NCI-H226 (cell line): ENCODE measurements around the gene WDR70.

Experiments
- DNase-seq: peaks from one replicate; pipeline ENCODE4 v3.0.0-alpha.2; 2015

The WDR70 gene

GRCh38 chr5:37730896-37731455, 351.9 kb downstream of the WDR70 start:
- peak; percentile 33 for DNase-seq

DNA sequence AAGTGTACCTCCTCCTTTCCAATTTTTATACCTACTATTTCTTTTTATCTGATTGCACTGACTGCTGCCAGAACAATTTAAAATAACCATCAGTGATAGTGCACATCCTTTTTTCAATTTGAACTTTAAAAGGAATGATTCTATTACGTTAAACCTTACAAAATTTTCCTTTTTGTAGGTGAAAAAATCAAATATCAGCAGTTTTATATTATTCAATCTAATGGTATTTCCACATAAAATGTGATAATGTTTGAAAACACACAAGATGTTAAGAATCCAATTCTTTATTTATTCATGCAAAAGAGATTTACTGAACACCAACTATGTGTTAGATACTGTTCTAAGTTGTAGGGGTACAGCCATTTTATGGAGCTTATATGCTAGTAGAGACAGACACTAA, 355.0 kb downstream of the WDR70 start:
- DNase-seq: no peak

DNA sequence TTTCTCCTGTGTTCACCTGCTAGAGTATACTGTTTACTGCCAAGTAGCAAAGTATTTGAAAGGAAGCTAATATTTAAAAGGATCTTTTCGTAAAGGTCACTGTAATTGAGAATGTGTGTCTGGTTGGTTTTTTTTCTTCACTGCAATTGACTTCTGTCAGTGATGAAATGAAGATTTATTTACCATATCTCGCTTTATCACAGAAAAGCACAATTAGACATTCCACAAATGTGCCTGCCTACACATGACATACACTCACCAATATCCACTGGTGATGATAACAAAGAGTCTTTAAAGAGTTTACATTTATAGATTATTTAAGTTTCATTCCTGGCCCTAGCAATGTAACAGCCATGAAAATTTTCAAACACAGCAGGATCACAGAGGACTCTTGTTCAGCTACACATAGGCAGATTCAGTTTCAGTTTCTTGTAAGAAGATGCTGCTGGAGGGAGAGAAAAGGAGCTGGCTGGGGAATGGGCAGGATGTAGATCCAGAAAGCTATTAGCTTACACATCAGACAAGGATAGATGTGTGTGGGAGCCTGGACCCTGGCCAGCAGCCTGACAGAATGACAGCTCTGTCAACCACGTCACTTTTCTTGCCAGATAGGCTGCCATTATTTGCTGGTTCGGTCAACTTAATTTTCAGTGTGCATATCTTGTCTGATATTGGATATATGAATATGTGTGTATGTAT, 356.7 kb downstream of the WDR70 start:
- DNase-seq: peak; percentile 50

- no peak for DNase-seq
Measured at GRCh38 chr5:37736397-37736796, 357.3 kb downstream of the WDR70 start.

DNA sequence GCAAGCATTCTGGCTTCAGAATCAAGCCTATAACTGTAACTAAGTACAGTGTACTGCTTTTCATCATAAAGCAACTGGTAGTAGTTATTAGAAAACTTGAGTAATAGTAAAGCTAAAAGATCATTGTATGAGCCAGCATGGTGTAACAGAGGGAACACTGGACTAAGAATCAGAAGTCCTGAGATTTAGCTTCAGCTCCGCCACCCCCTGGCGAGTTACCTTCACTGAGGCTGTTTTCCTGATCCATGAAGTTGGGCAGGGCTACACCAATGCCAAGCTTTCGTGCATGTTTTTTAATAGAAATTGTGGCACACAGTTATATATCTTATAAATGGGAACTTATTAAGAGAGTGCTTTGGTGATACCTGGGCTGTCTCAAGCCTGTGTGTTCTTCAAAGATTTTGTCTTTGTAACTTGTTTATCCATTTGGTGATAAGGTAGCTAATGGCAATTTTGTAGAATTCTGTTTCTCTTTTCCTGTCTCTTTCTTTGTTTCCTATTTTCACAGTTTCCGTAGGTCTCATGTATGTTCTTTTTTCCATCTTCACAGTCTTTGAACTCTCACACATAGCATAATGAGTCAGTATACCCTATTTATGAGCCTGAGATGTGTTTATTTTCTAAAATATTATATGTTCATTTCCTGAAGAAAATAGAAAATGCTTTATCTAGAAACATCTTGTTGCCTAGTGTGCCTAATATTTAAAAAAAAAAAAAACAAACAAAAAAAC, 358.4 kb downstream of the WDR70 start:
- DNase-seq: no peak

- DNase-seq: peak; percentile 84
Measured at GRCh38 chr5:37738057-37738691, 359.1 kb downstream of the WDR70 start.

- no peak for DNase-seq
Measured at GRCh38 chr5:37738865-37739488, 359.9 kb downstream of the WDR70 start.

- no peak for DNase-seq
Measured at GRCh38 chr5:37739817-37740261, 360.7 kb downstream of the WDR70 start.

DNA sequence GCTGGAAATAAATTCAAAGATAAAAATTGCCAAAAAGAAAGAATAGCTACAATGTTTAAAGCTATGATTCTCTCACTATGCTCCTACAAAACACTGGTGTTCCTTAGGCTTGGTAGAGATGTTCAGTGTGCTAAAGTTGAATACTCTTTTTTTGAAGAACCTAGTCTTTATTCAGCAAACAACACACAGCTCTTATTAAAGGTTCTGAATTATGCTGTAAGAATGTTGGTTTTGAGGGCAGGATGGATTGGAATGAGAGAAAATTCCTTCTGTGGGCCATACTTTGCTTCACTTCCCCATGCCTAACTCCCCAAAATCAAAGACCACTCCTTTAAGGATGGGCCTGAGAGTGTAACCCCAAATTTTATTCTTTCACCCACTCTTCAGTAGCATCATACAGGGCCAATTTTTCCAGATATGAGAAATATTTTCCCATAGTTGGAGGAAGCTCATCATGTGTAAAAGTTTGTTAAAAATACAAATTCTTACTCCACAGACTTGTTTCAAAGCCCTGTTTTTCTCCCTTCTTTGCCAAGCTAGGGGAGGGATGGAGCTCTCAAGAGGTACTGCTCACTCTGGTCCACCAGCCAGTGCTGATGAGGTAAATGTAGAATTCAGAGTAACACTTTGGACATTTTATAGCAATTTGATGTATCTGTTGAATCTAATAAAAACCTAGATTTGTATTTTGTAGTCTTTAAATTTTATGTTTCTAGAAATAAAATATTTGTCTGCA, 361.4 kb downstream of the WDR70 start:
- DNase-seq: peak; percentile 25

GRCh38 chr5:37742111-37742510, 363.0 kb downstream of the WDR70 start:
- DNase-seq: no peak

- peak; percentile 20 for DNase-seq
Measured at GRCh38 chr5:37751227-37751626, 372.1 kb downstream of the WDR70 start.

- DNase-seq: no peak
Measured at GRCh38 chr5:37754976-37755375, 375.9 kb downstream of the WDR70 start.

GRCh38 chr5:37755581-37755980, 376.5 kb downstream of the WDR70 start:
- DNase-seq: no peak

DNA sequence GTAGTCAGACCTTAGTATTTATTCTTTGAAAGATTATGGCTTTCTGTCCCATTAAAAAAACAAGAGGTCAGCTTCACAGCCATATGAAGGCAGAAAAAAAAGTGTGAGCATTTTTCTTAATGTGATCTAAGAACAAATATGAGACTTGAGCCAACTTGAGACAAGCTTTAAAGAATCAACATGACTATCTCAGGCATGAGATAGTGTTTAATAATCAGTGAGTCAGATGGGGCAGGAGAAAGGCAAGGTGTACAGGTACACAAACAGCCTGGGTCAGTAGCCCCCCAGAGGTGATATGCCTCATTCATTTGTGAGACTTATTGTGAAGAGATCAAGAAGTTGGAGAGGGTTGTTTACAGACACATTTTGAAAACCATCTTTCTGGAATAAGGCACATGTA, 377.1 kb downstream of the WDR70 start:
- no peak for DNase-seq

DNA sequence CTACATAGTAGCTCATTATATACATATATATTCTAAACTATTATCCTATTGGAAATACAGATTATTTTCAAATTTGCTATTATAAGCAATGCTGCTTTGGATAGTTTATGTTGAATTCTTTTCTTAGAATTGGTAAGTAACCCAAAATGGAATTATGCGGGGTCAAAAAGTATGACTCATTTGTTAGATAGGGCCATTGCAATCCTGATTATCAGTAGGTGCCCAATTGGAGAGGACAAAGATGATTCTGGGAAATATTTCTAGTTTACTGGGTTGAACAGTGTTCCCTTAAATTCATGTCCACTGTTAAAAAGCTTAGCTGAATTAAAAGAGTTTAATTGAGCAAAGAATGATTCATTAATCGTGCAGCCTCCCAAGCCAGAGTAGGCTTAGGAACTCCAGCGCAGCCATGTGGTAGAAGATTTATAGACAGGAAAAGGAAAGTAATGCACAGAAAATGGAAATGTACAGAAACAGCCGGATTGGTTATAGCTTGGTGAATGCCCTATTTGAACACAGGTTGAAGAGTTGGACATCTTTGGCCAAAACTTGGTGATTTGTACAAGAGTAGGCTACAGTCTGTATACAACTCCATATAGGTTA, 379.0 kb downstream of the WDR70 start:
- no peak for DNase-seq

GRCh38 chr5:37767251-37767650, 388.1 kb downstream of the WDR70 start:
- DNase-seq: no peak

DNA sequence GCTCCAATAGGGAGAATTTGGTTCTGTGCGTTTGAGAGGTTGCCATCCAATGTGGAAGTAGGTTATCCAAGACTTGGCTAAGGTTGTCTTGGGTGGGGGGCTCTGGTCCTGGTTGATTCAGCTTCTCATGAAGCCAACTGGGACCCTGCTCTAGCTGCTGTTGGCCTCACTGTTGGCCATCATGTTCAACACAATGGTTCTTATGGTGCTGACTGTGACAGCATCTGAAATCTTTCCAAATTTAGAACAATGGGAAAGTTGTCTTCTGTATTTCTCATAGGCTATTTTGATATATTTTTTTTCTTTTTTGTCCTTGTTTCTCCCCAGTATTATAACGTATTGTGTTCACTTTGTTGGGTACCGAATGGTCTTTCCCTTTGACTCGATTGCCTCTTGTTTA, 388.8 kb downstream of the WDR70 start:
- no peak for DNase-seq

DNA sequence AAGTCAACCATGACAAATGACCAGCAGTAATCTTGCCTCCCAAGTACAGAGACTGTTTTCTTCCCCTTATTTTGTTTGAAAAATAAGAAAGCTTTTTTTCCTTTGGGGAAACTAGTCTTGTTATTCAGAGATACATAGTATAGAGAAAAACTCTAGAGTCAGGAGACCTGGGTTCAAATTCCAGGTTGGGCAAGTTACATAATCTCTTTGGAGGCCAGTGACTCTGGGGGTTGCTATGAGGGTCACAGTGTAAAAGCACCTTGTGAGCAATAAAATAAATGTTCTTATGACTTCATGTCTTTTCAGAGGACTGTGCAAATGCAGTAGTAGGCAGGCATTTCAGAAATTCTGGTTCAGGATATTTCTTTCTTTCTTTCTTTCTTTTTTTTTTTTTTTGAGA, 389.3 kb downstream of the WDR70 start:
- no peak for DNase-seq

GRCh38 chr5:37769108-37769507, 390.0 kb downstream of the WDR70 start:
- no peak for DNase-seq

- DNase-seq: no peak
Measured at GRCh38 chr5:37769840-37770239, 390.7 kb downstream of the WDR70 start.

GRCh38 chr5:37770786-37771185, 391.7 kb downstream of the WDR70 start:
- no peak for DNase-seq

GRCh38 chr5:37771203-37771611, 392.1 kb downstream of the WDR70 start:
- no peak for DNase-seq
